ENCODE data around the gene FGF12. TPM values are rescaled to one million over a fixed set of nuclear protein-coding genes. Genes with fewer than 3 reads are reported as not detected.
A peak's percentile ranks its signal among the peaks of the same experiment; 100 is the strongest.

Gene FGF12
- total RNA-seq, 4 donors from 2014 or later: 0.32 to 0.55 TPM; not detected in 2

- in situ Hi-C loops (cut with MboI; ENCODE audit: low pct_ligation_motif_present in 1 of 4, low pct_unique_long_range_greater_than_20kb in 1 of 4, low sequenced_read_pairs in 3 of 4) (no loop called here), intact Hi-C loops (cut with DNase I; ENCODE audit: low total_unique reads) (no loop called here)
- H3K4me1 ChIP-seq: no peaks in the 10 kb centered on the region
- H3K36me3 ChIP-seq: no peaks in the 10 kb centered on the region
- H3K27ac ChIP-seq: no peak overlapping the region
- H3K4me3 ChIP-seq: no peak overlapping the region
- peaks cover 3% of the 10 kb centered on the region for H3K27me3 ChIP-seq
- no peak for DNase-seq
- TF ChIP-seq POLR2A (IDR thresholded peaks at IDR 0.05) (no peak), EP300 (IDR thresholded peaks at IDR 0.05; ENCODE audit: low read depth) (no peak), POLR2AphosphoS5 (IDR thresholded peaks at IDR 0.05) (no peak)
- TF ChIP-seq, protein P1, sequence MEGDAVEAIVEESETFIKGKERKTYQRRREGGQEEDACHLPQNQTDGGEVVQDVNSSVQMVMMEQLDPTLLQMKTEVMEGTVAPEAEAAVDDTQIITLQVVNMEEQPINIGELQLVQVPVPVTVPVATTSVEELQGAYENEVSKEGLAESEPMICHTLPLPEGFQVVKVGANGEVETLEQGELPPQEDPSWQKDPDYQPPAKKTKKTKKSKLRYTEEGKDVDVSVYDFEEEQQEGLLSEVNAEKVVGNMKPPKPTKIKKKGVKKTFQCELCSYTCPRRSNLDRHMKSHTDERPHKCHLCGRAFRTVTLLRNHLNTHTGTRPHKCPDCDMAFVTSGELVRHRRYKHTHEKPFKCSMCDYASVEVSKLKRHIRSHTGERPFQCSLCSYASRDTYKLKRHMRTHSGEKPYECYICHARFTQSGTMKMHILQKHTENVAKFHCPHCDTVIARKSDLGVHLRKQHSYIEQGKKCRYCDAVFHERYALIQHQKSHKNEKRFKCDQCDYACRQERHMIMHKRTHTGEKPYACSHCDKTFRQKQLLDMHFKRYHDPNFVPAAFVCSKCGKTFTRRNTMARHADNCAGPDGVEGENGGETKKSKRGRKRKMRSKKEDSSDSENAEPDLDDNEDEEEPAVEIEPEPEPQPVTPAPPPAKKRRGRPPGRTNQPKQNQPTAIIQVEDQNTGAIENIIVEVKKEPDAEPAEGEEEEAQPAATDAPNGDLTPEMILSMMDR (IDR thresholded peaks at IDR 0.05): no peak
- WGBS, 2 donors (ENCODE audit: low coverage in 1 of 2): 63 to 69% methylated on average over 2 of the region's 2 CpGs
- no peaks in the 10 kb centered on the region for H3K9me3 ChIP-seq
These were observed 310.3 kb downstream of the FGF12 start for GRCh38 chr3:192417017-192417416.

DNA sequence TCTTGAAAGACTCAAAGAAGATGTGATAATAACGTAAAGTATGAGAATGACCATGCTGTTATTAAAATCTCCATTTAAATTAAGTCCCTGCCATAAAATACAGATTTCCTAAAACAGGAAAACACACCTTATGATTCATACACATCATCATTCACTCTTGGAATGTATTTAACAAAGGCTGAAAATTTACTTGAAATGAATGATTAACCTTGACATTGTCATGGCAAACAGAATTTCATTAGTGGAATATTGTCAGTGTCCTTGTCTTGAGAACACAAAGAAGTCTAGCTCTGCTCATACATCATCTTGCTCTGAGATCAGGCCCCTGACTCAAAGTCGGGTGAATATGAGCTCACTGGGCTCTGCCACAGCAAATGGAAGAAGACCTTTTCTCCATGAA lies 313.9 kb downstream of the FGF12 start:
- TF ChIP-seq, protein P1 (IDR thresholded peaks at IDR 0.05): no peak
- no peak for TF ChIP-seq EP300 (IDR thresholded peaks at IDR 0.05; ENCODE audit: low read depth)
- TF ChIP-seq POLR2A (IDR thresholded peaks at IDR 0.05): no peak
- no peak for TF ChIP-seq POLR2AphosphoS5 (IDR thresholded peaks at IDR 0.05)
- in situ Hi-C loops (cut with MboI; ENCODE audit: low pct_ligation_motif_present in 1 of 4, low pct_unique_long_range_greater_than_20kb in 1 of 4, low sequenced_read_pairs in 3 of 4) (no loop called here), intact Hi-C loops (cut with DNase I; ENCODE audit: low total_unique reads) (no loop called here)
- peaks cover 0 to 10% (median 2%) of the 10 kb centered on the region in 4 donors for H3K4me1 ChIP-seq
- H3K27ac ChIP-seq: no peak overlapping the region
- 67 to 71% methylated on average over 2 of the region's 2 CpGs for WGBS, 2 donors (ENCODE audit: low coverage in 1 of 2)
- no peaks in the 10 kb centered on the region for H3K9me3 ChIP-seq
- no peaks in the 10 kb centered on the region for H3K36me3 ChIP-seq
- peaks cover 38% of the 10 kb centered on the region for H3K27me3 ChIP-seq
- no peak for DNase-seq
- H3K4me3 ChIP-seq: no peak overlapping the region

DNA sequence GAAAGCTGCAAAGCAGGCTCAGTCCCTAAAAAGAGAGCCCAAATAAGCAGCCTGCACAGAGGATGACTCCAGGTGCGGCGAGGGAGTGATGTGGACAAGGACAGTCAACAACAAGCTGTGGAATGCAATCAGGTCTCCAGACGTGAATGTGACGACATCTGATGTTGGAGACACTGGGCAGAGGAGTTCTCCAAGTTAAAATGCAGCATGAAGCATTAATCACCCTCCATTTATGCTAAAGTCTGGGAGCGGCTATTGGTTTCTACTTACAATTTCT lies 316.7 kb downstream of the FGF12 start:
- WGBS, 2 donors (ENCODE audit: low coverage in 1 of 2): 76% methylated on average over 5 of the region's 5 CpGs; no CpG with 5 or more reads in 1 of the 2 donors
- intact Hi-C loops (cut with DNase I; ENCODE audit: low total_unique reads): no loop called here
- DNase-seq: no peak
- Histone ChIP-seq H3K27me3 (peaks cover 54% of the 10 kb centered on the region), H3K36me3 (no peaks in the 10 kb centered on the region), H3K27ac (no peak overlapping the region), H3K4me1 (peaks cover 0 to 10% (median 3%) of the 10 kb centered on the region in 4 donors), H3K9me3 (no peaks in the 10 kb centered on the region), H3K4me3 (no peak overlapping the region)
- in situ Hi-C loops (cut with MboI; ENCODE audit: low pct_ligation_motif_present in 1 of 4, low pct_unique_long_range_greater_than_20kb in 1 of 4, low sequenced_read_pairs in 3 of 4): no loop called here
- TF ChIP-seq POLR2AphosphoS5 (IDR thresholded peaks at IDR 0.05) (no peak), EP300 (IDR thresholded peaks at IDR 0.05; ENCODE audit: low read depth) (no peak), POLR2A (IDR thresholded peaks at IDR 0.05) (no peak)
- TF ChIP-seq, protein P1 (IDR thresholded peaks at IDR 0.05): no peak

DNA sequence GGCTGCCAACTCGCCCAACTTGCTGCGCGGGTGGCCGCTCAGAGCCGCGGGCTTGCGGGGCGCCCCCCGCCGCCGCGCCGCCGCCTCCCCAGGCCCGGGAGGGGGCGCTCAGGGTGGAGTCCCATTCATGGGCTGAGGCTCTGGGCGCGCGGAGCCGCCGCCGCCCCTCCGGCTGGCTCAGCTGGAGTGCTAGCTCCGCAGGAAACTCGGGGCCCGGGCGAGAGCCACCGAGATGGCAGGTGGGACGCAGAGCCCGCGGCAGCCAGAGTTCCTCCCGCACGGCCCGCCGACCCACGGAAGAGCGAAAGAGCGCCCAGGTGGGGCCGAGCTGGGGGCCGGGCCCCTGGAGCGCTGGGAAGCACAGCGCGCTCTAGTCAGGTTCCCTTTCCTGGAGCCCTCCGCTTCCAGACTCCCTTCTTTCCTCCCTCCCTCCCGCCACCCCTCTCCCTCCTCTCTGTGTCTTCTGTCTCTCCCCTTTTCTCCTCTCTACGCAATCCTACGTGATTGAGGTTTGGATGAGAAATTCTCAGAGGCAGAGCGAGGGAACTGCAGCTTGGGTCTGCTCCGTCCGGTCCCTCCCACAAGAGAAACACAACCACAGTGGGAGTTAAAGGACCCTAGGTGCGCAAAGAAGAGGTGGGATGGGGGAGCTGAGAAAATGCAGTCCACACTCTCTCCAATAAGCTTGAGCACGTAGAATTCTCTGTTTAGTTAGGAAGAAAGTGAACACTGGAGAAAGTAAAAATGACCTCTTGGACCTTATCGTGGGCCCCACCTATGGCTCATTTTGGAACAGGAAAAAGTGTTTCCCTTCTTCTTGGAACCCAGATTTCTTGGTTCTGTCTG lies 317.3 kb downstream of the FGF12 start:
- in situ Hi-C loops (cut with MboI; ENCODE audit: low pct_ligation_motif_present in 1 of 4, low pct_unique_long_range_greater_than_20kb in 1 of 4, low sequenced_read_pairs in 3 of 4): no loop called here
- TF ChIP-seq POLR2A (IDR thresholded peaks at IDR 0.05) (no peak), EP300 (IDR thresholded peaks at IDR 0.05; ENCODE audit: low read depth) (no peak), POLR2AphosphoS5 (IDR thresholded peaks at IDR 0.05) (no peak)
- TF ChIP-seq, protein P1 (IDR thresholded peaks at IDR 0.05): no peak
- WGBS, 2 donors (ENCODE audit: low coverage in 1 of 2): 3 to 21% methylated on average over 6 to 30 of the region's 53 CpGs
- peak overlapping the region in 3 of 4 donors; percentile 26 to 49 (median 33) for H3K4me3 ChIP-seq
- no peak for DNase-seq
- no peaks in the 10 kb centered on the region for H3K9me3 ChIP-seq
- peak overlapping the region in 2 of 4 donors; percentile 8 to 24 for H3K27ac ChIP-seq
- intact Hi-C loops (cut with DNase I; ENCODE audit: low total_unique reads): no loop called here
- no peaks in the 10 kb centered on the region for H3K36me3 ChIP-seq
- peaks cover 54% of the 10 kb centered on the region for H3K27me3 ChIP-seq
- peaks cover 0 to 10% (median 3%) of the 10 kb centered on the region in 4 donors for H3K4me1 ChIP-seq
